ENCODE measurements around the gene SP5.

GRCh38 chr2:170711774-170712652 is 3.1 kb upstream of the SP5 start:
- TF ChIP-seq CTCF (IDR thresholded peaks at IDR 0.05): no peak
- TF ChIP-seq EZH2 (IDR thresholded peaks at IDR 0.05; ENCODE audit: borderline replicate concordance, insufficient read depth, low read depth, low read length, poor library complexity, severe bottlenecking): no peak

Measured in B cell (primary cell).